ENCODE measurements around the gene MOV10L1.

GRCh38 chr22:50107529-50107928 is 17.7 kb downstream of the MOV10L1 start:
- no peak for TF ChIP-seq POLR2A (IDR thresholded peaks at IDR 0.05; ENCODE audit: extremely low read depth, insufficient read length)
- no peak for TF ChIP-seq CTCF (IDR thresholded peaks at IDR 0.05; ENCODE audit: low read depth, low read length)
- TF ChIP-seq MAX (IDR thresholded peaks at IDR 0.05; ENCODE audit: low read depth, low read length): no peak
- TF ChIP-seq MYC (IDR thresholded peaks at IDR 0.05; ENCODE audit: low read depth, low read length): no peak
